ENCODE results near the gene EDC3. TPM values are rescaled to one million over a fixed set of nuclear protein-coding genes. Genes with fewer than 3 reads are reported as not detected.
"Not testable (repeated sequence)": the region's sequence is repeated elsewhere in the genome, so short reads cannot be mapped to it uniquely, and the experiment has no call there.

The EDC3 gene
- total RNA-seq, 4 donors from 2014 or later = 14.4 to 18.8 (median 17.2) TPM

GRCh38 chr15:74599156-74599555 lies 96.7 kb downstream of the EDC3 start:
- DNase-seq (ENCODE audit: low spot score in 2 of 2) = no peak
- no peaks in the 10 kb centered on the region for H3K27me3 ChIP-seq
- H3K4me3 ChIP-seq = peak overlapping the region; percentile 34 to 76 (median 62)
- peaks cover 0 to 16% (median 0%) of the 10 kb centered on the region in 3 donors for H3K36me3 ChIP-seq
- peaks cover 0 to 31% (median 6%) of the 10 kb centered on the region in 4 donors for H3K4me1 ChIP-seq
- H3K27ac ChIP-seq = peak overlapping the region; percentile 53 to 88 (median 87)
- WGBS, 2 donors = 68 to 70% methylated on average over 15 of the region's 15 CpGs
- TF ChIP-seq EP300 (IDR thresholded peaks at IDR 0.05) = no peak
- no peak for TF ChIP-seq CTCF (IDR thresholded peaks at IDR 0.05)
- TF ChIP-seq POLR2A (IDR thresholded peaks at IDR 0.05) = no peak
- H3K9me3 ChIP-seq = no peaks in the 10 kb centered on the region

- peaks cover 0 to 25% (median 0%) of the 10 kb centered on the region in 3 donors for H3K36me3 ChIP-seq
- no peaks in the 10 kb centered on the region for H3K9me3 ChIP-seq
- peak overlapping the region; percentile 53 to 88 (median 87) for H3K27ac ChIP-seq
- no peaks in the 10 kb centered on the region for H3K27me3 ChIP-seq
- peak overlapping the region; percentile 34 to 76 (median 62) for H3K4me3 ChIP-seq
- TF ChIP-seq CTCF (IDR thresholded peaks at IDR 0.05) = peak in 1 of 5 experiments; percentile 22
- TF ChIP-seq EP300 (IDR thresholded peaks at IDR 0.05) = peak; percentile 61 to 93
- peak in 1 of 2 donors; percentile 87 for TF ChIP-seq POLR2A (IDR thresholded peaks at IDR 0.05)
- H3K4me1 ChIP-seq = peaks cover 0 to 31% (median 6%) of the 10 kb centered on the region in 4 donors
- DNase-seq (ENCODE audit: low spot score in 2 of 2) = peak; percentile 92 to 97
- WGBS, 2 donors = 3 to 6% methylated on average over 26 of the region's 26 CpGs
Measured at GRCh38 chr15:74598126-74598842, 97.5 kb downstream of the EDC3 start.

- H3K27ac ChIP-seq; H3K4me3 ChIP-seq; DNase-seq (ENCODE audit: low spot score in 2 of 2); H3K9me3 ChIP-seq; H3K27me3 ChIP-seq: not testable (repeated sequence)
- Histone ChIP-seq H3K36me3 (peaks cover 0 to 36% (median 0%) of the 10 kb centered on the region in 3 donors), H3K4me1 (peaks cover 0 to 26% (median 6%) of the 10 kb centered on the region in 4 donors)
- 70 to 77% methylated on average over 13 to 15 of the region's 16 CpGs for whole genome bisulfite sequencing, 2 donors
Measured at GRCh38 chr15:74597146-74597705, 98.6 kb downstream of the EDC3 start.

- H3K4me1 ChIP-seq = peaks cover 0 to 23% (median 6%) of the 10 kb centered on the region in 4 donors
- H3K36me3 ChIP-seq = peaks cover 0 to 41% (median 0%) of the 10 kb centered on the region in 3 donors
- DNase-seq (ENCODE audit: low spot score in 2 of 2); H3K27ac ChIP-seq; H3K27me3 ChIP-seq; H3K4me3 ChIP-seq; H3K9me3 ChIP-seq: not testable (repeated sequence)
- WGBS, 2 donors = 69 to 72% methylated on average over 11 of the region's 11 CpGs
Measured at GRCh38 chr15:74596736-74597135, 99.1 kb downstream of the EDC3 start.

GRCh38 chr15:74595271-74595670 lies 100.6 kb downstream of the EDC3 start:
- peaks cover 0 to 54% (median 0%) of the 10 kb centered on the region in 3 donors for H3K36me3 ChIP-seq
- H3K9me3 ChIP-seq = no peaks in the 10 kb centered on the region
- H3K27me3 ChIP-seq = no peaks in the 10 kb centered on the region
- H3K4me3 ChIP-seq = no peak overlapping the region
- no peak for DNase-seq (ENCODE audit: low spot score in 2 of 2)
- no peak overlapping the region for H3K27ac ChIP-seq
- peaks cover 0 to 18% (median 6%) of the 10 kb centered on the region in 4 donors for H3K4me1 ChIP-seq
- TF ChIP-seq EP300 (IDR thresholded peaks at IDR 0.05) (no peak), POLR2A (IDR thresholded peaks at IDR 0.05) (no peak), CTCF (IDR thresholded peaks at IDR 0.05) (no peak)
- 94 to 97% methylated on average over 5 of the region's 5 CpGs for WGBS, 2 donors

- peaks cover 0 to 61% (median 0%) of the 10 kb centered on the region in 3 donors for H3K36me3 ChIP-seq
- no peaks in the 10 kb centered on the region for H3K9me3 ChIP-seq
- 93 to 94% methylated on average over 4 of the region's 4 CpGs for WGBS, 2 donors
Measured at GRCh38 chr15:74594455-74594854, 101.4 kb downstream of the EDC3 start.

More at GRCh38 chr15:74594455-74594854, 101.4 kb downstream of the EDC3 start:
- Histone ChIP-seq H3K4me1 (peaks cover 0 to 15% (median 5%) of the 10 kb centered on the region in 4 donors), H3K27ac (no peak overlapping the region), H3K27me3 (no peaks in the 10 kb centered on the region), H3K4me3 (no peak overlapping the region)
- no peak for DNase-seq (ENCODE audit: low spot score in 2 of 2)
- TF ChIP-seq EP300 (IDR thresholded peaks at IDR 0.05) = no peak
- no peak for TF ChIP-seq POLR2A (IDR thresholded peaks at IDR 0.05)
- no peak for TF ChIP-seq CTCF (IDR thresholded peaks at IDR 0.05)
